ENCODE data around the gene CREB3L1.

GRCh38 chr11:46237248-46238077, 40.0 kb upstream of the CREB3L1 start:
- TF ChIP-seq CTCF (IDR thresholded peaks at IDR 0.05) (no peak), POLR2A (IDR thresholded peaks at IDR 0.05) (no peak)

Measured in right lobe of liver (tissue), 4 donors.